Activated CD8-positive, alpha-beta T cell treated with anti-CD3 and anti-CD28 coated beads for 36 hours (primary cell): ENCODE results near the gene NLRC4. TPM values are rescaled to one million over a fixed set of nuclear protein-coding genes. Genes with fewer than 3 reads are reported as not detected.
A peak's percentile ranks its signal among the peaks of the same experiment; 100 is the strongest.
"Not testable (repeated sequence)": the region's sequence is repeated elsewhere in the genome, so short reads cannot be mapped to it uniquely, and the experiment has no call there.

ENCODE experiments used
- ATAC-seq: fragments of 200-7000 bp; cut with Tn5 transposase; one replicate; pipeline ENCODE4 v1.10.0; 2021; ENCODE audit warnings: mild to moderate bottlenecking, moderate library complexity
- CTCF ChIA-PET: fragments of 350-600 bp; sonication (Branson Sonifier 250); formaldehyde crosslinking; loops from one replicate; lab custom pipeline; 2021; ENCODE audit warnings: antibody characterized with exemption; lab: Charles Lee
- POLR2A ChIA-PET: fragments of 350-600 bp; sonication (Branson Sonifier 250); formaldehyde crosslinking; loops from one replicate; lab custom pipeline; 2021; ENCODE audit warnings: antibody characterized with exemption; lab: Charles Lee
- DNase-seq: peaks from one replicate; pipeline ENCODE4 v3.0.0-alpha.2; 2020
- H3K27ac Mint-ChIP-seq: one replicate; pipeline ENCODE4 v1.8.0; 2021; ENCODE audit warnings: mild to moderate bottlenecking, mixed read lengths
- H3K27me3 Mint-ChIP-seq: one replicate; pipeline ENCODE4 v1.8.0; 2021; ENCODE audit warnings: mixed read lengths
- H3K36me3 Mint-ChIP-seq: one replicate; pipeline ENCODE4 v1.8.0; 2021; ENCODE audit warnings: low read depth, mixed read lengths
- H3K4me1 Mint-ChIP-seq: one replicate; pipeline ENCODE4 v1.8.0; 2021; ENCODE audit warnings: low read depth, mixed read lengths
- H3K4me3 Mint-ChIP-seq: one replicate; pipeline ENCODE4 v1.8.0; 2021; ENCODE audit warnings: mild to moderate bottlenecking, moderate library complexity, mixed read lengths
- H3K9me3 Mint-ChIP-seq: one replicate; pipeline ENCODE4 v1.8.0; 2021; ENCODE audit warnings: mixed read lengths
- CTCF ChIP-seq: fragments of 200-600 bp; IDR thresholded peaks from one replicate; pipeline ENCODE4 v1.8.0; 2022; ENCODE audit warnings: antibody characterized with exemption, mild to moderate bottlenecking
- intact Hi-C: fragments of 100-400 bp; cut with micrococcal nuclease; formaldehyde crosslinking; loops from one replicate; pipeline ENCODE4 v1.10.0; 2022
- total RNA-seq, 2 experiments: library from RNA; stranded (reverse); gene quantifications; one replicate each; pipeline ENCODE4 v1.2.3, GENCODE V29; 2021

NLRC4 gene
- not detected for total RNA-seq

GRCh38 chr2:32264422-32265105 lies at the start of gene NLRC4:
Gene NLRC4 (minus strand): TSS chr2:32264886. CDS start chr2:32256775, 8,111 bp downstream.
- ChIA-PET POLR2A (no interaction called here), CTCF (no interaction called here)
- intact Hi-C loops = no loop called here
- Mint-ChIP-seq H3K27me3 (peaks cover 4% of the 10 kb centered on the region), H3K36me3 (no peaks in the 10 kb centered on the region), H3K4me1 (peaks cover 2% of the 10 kb centered on the region), H3K27ac (peak within 1 kb of the TSS; percentile 57), H3K4me3 (no peak within 1 kb of the TSS), H3K9me3 (no peaks in the 10 kb centered on the region)
- DNase-seq = no peak
- ATAC-seq = peak; percentile 24
- TF ChIP-seq CTCF = no peak

- POLR2A ChIA-PET = no interaction called here
- H3K4me3 Mint-ChIP-seq = no peak overlapping the region
- H3K36me3 Mint-ChIP-seq = peaks cover 4% of the 10 kb centered on the region
- H3K4me1 Mint-ChIP-seq = no peaks in the 10 kb centered on the region
- CTCF ChIA-PET = no interaction called here
- H3K27ac Mint-ChIP-seq = no peak overlapping the region
- ATAC-seq = no peak
- no peaks in the 10 kb centered on the region for H3K27me3 Mint-ChIP-seq
- DNase-seq = no peak
- intact Hi-C loops = no loop called here
- TF ChIP-seq CTCF = no peak
- H3K9me3 Mint-ChIP-seq = no peaks in the 10 kb centered on the region
Measured at GRCh38 chr2:32310577-32310976, 45.9 kb upstream of the NLRC4 start.

GRCh38 chr2:32293966-32294562 lies 29.4 kb upstream of the NLRC4 start:
- DNase-seq, H3K27ac Mint-ChIP-seq, H3K9me3 Mint-ChIP-seq, H3K4me3 Mint-ChIP-seq, H3K27me3 Mint-ChIP-seq, intact Hi-C loops, POLR2A ChIA-PET, ATAC-seq, CTCF ChIA-PET: not testable (repeated sequence)
- Mint-ChIP-seq H3K4me1 (peaks cover 11% of the 10 kb centered on the region), H3K36me3 (peaks cover 25% of the 10 kb centered on the region)

- POLR2A ChIA-PET, H3K27ac Mint-ChIP-seq, DNase-seq, H3K27me3 Mint-ChIP-seq, H3K9me3 Mint-ChIP-seq, H3K4me3 Mint-ChIP-seq, intact Hi-C loops, CTCF ChIA-PET, ATAC-seq: not testable (repeated sequence)
- Mint-ChIP-seq H3K36me3 (peaks cover 24% of the 10 kb centered on the region), H3K4me1 (peaks cover 16% of the 10 kb centered on the region)
Measured at GRCh38 chr2:32293493-32293892, 28.8 kb upstream of the NLRC4 start.

- peaks cover 24% of the 10 kb centered on the region for H3K4me1 Mint-ChIP-seq
- no peaks in the 10 kb centered on the region for H3K27me3 Mint-ChIP-seq
- H3K9me3 Mint-ChIP-seq = peaks cover 2% of the 10 kb centered on the region
- intact Hi-C loops = no loop called here
- ATAC-seq (no peak), DNase-seq (no peak)
- CTCF ChIA-PET = interaction anchor here (1.7 kb wide), 1 partner anchor 11 kb away, joined by 5 read pairs; no protein-coding TSS in a partner anchor
- no peak overlapping the region for H3K4me3 Mint-ChIP-seq
- POLR2A ChIA-PET = no interaction called here
- no peak for TF ChIP-seq CTCF
- peaks cover 21% of the 10 kb centered on the region for H3K36me3 Mint-ChIP-seq
- no peak overlapping the region for H3K27ac Mint-ChIP-seq
Measured at GRCh38 chr2:32291746-32292145, 27.1 kb upstream of the NLRC4 start.

- no peaks in the 10 kb centered on the region for H3K27me3 Mint-ChIP-seq
- CTCF ChIA-PET = no interaction called here
- no peak overlapping the region for H3K4me3 Mint-ChIP-seq
- intact Hi-C loops = no loop called here
- H3K4me1 Mint-ChIP-seq = peaks cover 27% of the 10 kb centered on the region
- POLR2A ChIA-PET = no interaction called here
- ATAC-seq (no peak), DNase-seq (no peak)
- H3K36me3 Mint-ChIP-seq = peaks cover 21% of the 10 kb centered on the region
- peaks cover 2% of the 10 kb centered on the region for H3K9me3 Mint-ChIP-seq
- no peak overlapping the region for H3K27ac Mint-ChIP-seq
- TF ChIP-seq CTCF = no peak
Measured at GRCh38 chr2:32290000-32290339, 25.3 kb upstream of the NLRC4 start.
